Measurements from ENCODE around the gene ZNF155. TPM values are rescaled to one million over a fixed set of nuclear protein-coding genes. Genes with fewer than 3 reads are reported as not detected.

ZNF155 gene
- polyA plus RNA-seq (2013, experiment 1 of 2): 5.5 TPM
- 5.4 TPM for polyA plus RNA-seq (2013, experiment 2 of 2)

GRCh38 chr19:43983912-43984686 is at the start of gene ZNF155:
TSS of gene ZNF155 (plus strand) at chr19:43984188. CDS start at chr19:43988544, 4,356 bp downstream.
- Histone ChIP-seq H2AK5ac (ENCODE audit: low read length) (no peak within 1 kb of the TSS), H3K23ac (ENCODE audit: low read length) (no peak within 1 kb of the TSS), H2BK120ac (ENCODE audit: low read depth, low read length) (no peak within 1 kb of the TSS), H2BK15ac (replicated peaks; ENCODE audit: low read depth) (no peak within 1 kb of the TSS), H3K4me2 (ENCODE audit: low read length) (peak within 1 kb of the TSS; percentile 63), H3K27ac (ENCODE audit: low read depth, low read length) (no peak within 1 kb of the TSS), H3K79me2 (ENCODE audit: control insufficient read depth, insufficient read depth, low read length) (no peaks in the 10 kb centered on the region), H3K36me3 (ENCODE audit: control insufficient read depth, insufficient read depth, low read length) (no peaks in the 10 kb centered on the region), H3K79me1 (ENCODE audit: low read length) (peaks cover 7% of the 10 kb centered on the region), H4K8ac (ENCODE audit: low read depth, low read length) (peak within 1 kb of the TSS; percentile 67), H4K5ac (ENCODE audit: low read length) (no peak within 1 kb of the TSS), H3K4me1 (ENCODE audit: control insufficient read depth, low read depth, low read length) (no peaks in the 10 kb centered on the region), H3K9ac (ENCODE audit: low read length) (peak within 1 kb of the TSS; percentile 86), H2BK5ac (ENCODE audit: low read length) (no peak within 1 kb of the TSS), H3K18ac (ENCODE audit: low read length) (peak within 1 kb of the TSS; percentile 39), H3K4ac (ENCODE audit: low read depth, low read length) (peak within 1 kb of the TSS; percentile 57), H3K56ac (ENCODE audit: low read length) (peak within 1 kb of the TSS; percentile 92), H3K4me3 (ENCODE audit: low read length) (peak within 1 kb of the TSS; percentile 95), H3K27me3 (ENCODE audit: insufficient read depth, low read length, poor library complexity) (no peaks in the 10 kb centered on the region)
- peak; percentile 99 for DNase-seq
- no CpG with 5 or more reads among the region's 40 CpGs for WGBS (ENCODE audit: extremely low coverage, insufficient coverage, low lambda C conversion rate)

GRCh38 chr19:43934985-43935708 is 48.8 kb upstream of the ZNF155 start, which contains the start of gene ZNF45:
TSS of gene ZNF45 (minus strand) at chr19:43935282. CDS start at chr19:43922185, 13,097 bp downstream.
- Histone ChIP-seq H2BK5ac (ENCODE audit: low read length) (no peak within 1 kb of the TSS), H3K23ac (ENCODE audit: low read length) (no peak within 1 kb of the TSS), H3K27ac (ENCODE audit: low read depth, low read length) (peak within 1 kb of the TSS; percentile 68), H4K8ac (ENCODE audit: low read depth, low read length) (peak within 1 kb of the TSS; percentile 89), H3K9ac (ENCODE audit: low read length) (peak within 1 kb of the TSS; percentile 90), H3K4ac (ENCODE audit: low read depth, low read length) (no peak within 1 kb of the TSS), H2BK120ac (ENCODE audit: low read depth, low read length) (no peak within 1 kb of the TSS), H3K4me2 (ENCODE audit: low read length) (peak within 1 kb of the TSS; percentile 70), H3K36me3 (ENCODE audit: control insufficient read depth, insufficient read depth, low read length) (peaks cover 2% of the 10 kb centered on the region), H3K18ac (ENCODE audit: low read length) (peak within 1 kb of the TSS; percentile 91), H4K5ac (ENCODE audit: low read length) (no peak within 1 kb of the TSS), H2AK5ac (ENCODE audit: low read length) (no peak within 1 kb of the TSS), H2BK15ac (replicated peaks; ENCODE audit: low read depth) (no peak within 1 kb of the TSS), H3K79me1 (ENCODE audit: low read length) (no peaks in the 10 kb centered on the region), H3K27me3 (ENCODE audit: insufficient read depth, low read length, poor library complexity) (no peaks in the 10 kb centered on the region), H3K56ac (ENCODE audit: low read length) (peak within 1 kb of the TSS; percentile 94), H3K79me2 (ENCODE audit: control insufficient read depth, insufficient read depth, low read length) (peaks cover 2% of the 10 kb centered on the region), H3K4me1 (ENCODE audit: control insufficient read depth, low read depth, low read length) (peaks cover 2% of the 10 kb centered on the region), H3K4me3 (ENCODE audit: low read length) (peak within 1 kb of the TSS; percentile 92)
- WGBS (ENCODE audit: extremely low coverage, insufficient coverage, low lambda C conversion rate): no CpG with 5 or more reads among the region's 42 CpGs
- DNase-seq: peak; percentile 95

GRCh38 chr19:43936188-43936587 is 47.8 kb upstream of the ZNF155 start:
- no peak overlapping the region for H4K5ac ChIP-seq (ENCODE audit: low read length)
- DNase-seq: peak; percentile 34
- no peak overlapping the region for H2BK15ac ChIP-seq (replicated peaks; ENCODE audit: low read depth)
- WGBS (ENCODE audit: extremely low coverage, insufficient coverage, low lambda C conversion rate): no CpG with 5 or more reads among the region's 5 CpGs
- no peak overlapping the region for H3K4me3 ChIP-seq (ENCODE audit: low read length)
- H3K4me1 ChIP-seq (ENCODE audit: control insufficient read depth, low read depth, low read length): peaks cover 2% of the 10 kb centered on the region
- no peak overlapping the region for H3K23ac ChIP-seq (ENCODE audit: low read length)
- H3K27me3 ChIP-seq (ENCODE audit: insufficient read depth, low read length, poor library complexity): no peaks in the 10 kb centered on the region
- H4K8ac ChIP-seq (ENCODE audit: low read depth, low read length): no peak overlapping the region
- H3K9ac ChIP-seq (ENCODE audit: low read length): no peak overlapping the region
- H3K27ac ChIP-seq (ENCODE audit: low read depth, low read length): no peak overlapping the region
- H3K79me1 ChIP-seq (ENCODE audit: low read length): no peaks in the 10 kb centered on the region
- no peak overlapping the region for H2BK5ac ChIP-seq (ENCODE audit: low read length)
- H2AK5ac ChIP-seq (ENCODE audit: low read length): no peak overlapping the region
- no peak overlapping the region for H2BK120ac ChIP-seq (ENCODE audit: low read depth, low read length)
- no peak overlapping the region for H3K4ac ChIP-seq (ENCODE audit: low read depth, low read length)
- peaks cover 2% of the 10 kb centered on the region for H3K79me2 ChIP-seq (ENCODE audit: control insufficient read depth, insufficient read depth, low read length)
- peaks cover 2% of the 10 kb centered on the region for H3K36me3 ChIP-seq (ENCODE audit: control insufficient read depth, insufficient read depth, low read length)
- H3K4me2 ChIP-seq (ENCODE audit: low read length): no peak overlapping the region
- H3K56ac ChIP-seq (ENCODE audit: low read length): no peak overlapping the region
- H3K18ac ChIP-seq (ENCODE audit: low read length): no peak overlapping the region

GRCh38 chr19:43939557-43940260 is 44.3 kb upstream of the ZNF155 start:
- Histone ChIP-seq H3K4ac (ENCODE audit: low read depth, low read length) (no peak overlapping the region), H2BK120ac (ENCODE audit: low read depth, low read length) (no peak overlapping the region), H3K4me1 (ENCODE audit: control insufficient read depth, low read depth, low read length) (no peaks in the 10 kb centered on the region), H3K79me1 (ENCODE audit: low read length) (no peaks in the 10 kb centered on the region), H3K4me3 (ENCODE audit: low read length) (no peak overlapping the region), H3K27me3 (ENCODE audit: insufficient read depth, low read length, poor library complexity) (no peaks in the 10 kb centered on the region), H3K79me2 (ENCODE audit: control insufficient read depth, insufficient read depth, low read length) (no peaks in the 10 kb centered on the region), H2AK5ac (ENCODE audit: low read length) (no peak overlapping the region), H2BK5ac (ENCODE audit: low read length) (no peak overlapping the region), H3K23ac (ENCODE audit: low read length) (no peak overlapping the region), H3K4me2 (ENCODE audit: low read length) (no peak overlapping the region), H4K5ac (ENCODE audit: low read length) (no peak overlapping the region), H3K56ac (ENCODE audit: low read length) (no peak overlapping the region), H2BK15ac (replicated peaks; ENCODE audit: low read depth) (no peak overlapping the region), H4K8ac (ENCODE audit: low read depth, low read length) (no peak overlapping the region), H3K9ac (ENCODE audit: low read length) (no peak overlapping the region), H3K27ac (ENCODE audit: low read depth, low read length) (no peak overlapping the region), H3K18ac (ENCODE audit: low read length) (no peak overlapping the region), H3K36me3 (ENCODE audit: control insufficient read depth, insufficient read depth, low read length) (no peaks in the 10 kb centered on the region)
- no CpG with 5 or more reads among the region's 3 CpGs for WGBS (ENCODE audit: extremely low coverage, insufficient coverage, low lambda C conversion rate)
- no peak for DNase-seq

- H3K23ac ChIP-seq (ENCODE audit: low read length): no peak overlapping the region
These were observed 43.3 kb upstream of the ZNF155 start for GRCh38 chr19:43940719-43941118.

More at GRCh38 chr19:43940719-43941118, 43.3 kb upstream of the ZNF155 start:
- H4K8ac ChIP-seq (ENCODE audit: low read depth, low read length): no peak overlapping the region
- H3K4me1 ChIP-seq (ENCODE audit: control insufficient read depth, low read depth, low read length): no peaks in the 10 kb centered on the region
- no peak overlapping the region for H2BK5ac ChIP-seq (ENCODE audit: low read length)
- no peaks in the 10 kb centered on the region for H3K79me1 ChIP-seq (ENCODE audit: low read length)
- H3K4me3 ChIP-seq (ENCODE audit: low read length): no peak overlapping the region
- H3K27me3 ChIP-seq (ENCODE audit: insufficient read depth, low read length, poor library complexity): no peaks in the 10 kb centered on the region
- DNase-seq: no peak
- H3K56ac ChIP-seq (ENCODE audit: low read length): no peak overlapping the region
- no peak overlapping the region for H3K4ac ChIP-seq (ENCODE audit: low read depth, low read length)
- no peak overlapping the region for H2AK5ac ChIP-seq (ENCODE audit: low read length)
- no peaks in the 10 kb centered on the region for H3K36me3 ChIP-seq (ENCODE audit: control insufficient read depth, insufficient read depth, low read length)
- H3K9ac ChIP-seq (ENCODE audit: low read length): no peak overlapping the region
- no peak overlapping the region for H2BK15ac ChIP-seq (replicated peaks; ENCODE audit: low read depth)
- no CpG with 5 or more reads among the region's 4 CpGs for WGBS (ENCODE audit: extremely low coverage, insufficient coverage, low lambda C conversion rate)
- H3K18ac ChIP-seq (ENCODE audit: low read length): no peak overlapping the region
- H4K5ac ChIP-seq (ENCODE audit: low read length): no peak overlapping the region
- no peaks in the 10 kb centered on the region for H3K79me2 ChIP-seq (ENCODE audit: control insufficient read depth, insufficient read depth, low read length)
- H3K27ac ChIP-seq (ENCODE audit: low read depth, low read length): no peak overlapping the region
- H2BK120ac ChIP-seq (ENCODE audit: low read depth, low read length): no peak overlapping the region
- no peak overlapping the region for H3K4me2 ChIP-seq (ENCODE audit: low read length)

Data from mesendoderm (in vitro differentiated cells).